GM12878 (cell line): ENCODE results near the gene LTBP3. TPM values are rescaled to one million over a fixed set of nuclear protein-coding genes. Genes with fewer than 3 reads are reported as not detected.
A peak's percentile ranks its signal among the peaks of the same experiment; 100 is the strongest.

ENCODE experiments used
- ATAC-seq: fragments of 200-7000 bp; cut with Tn5 transposase; 3 replicates; pipeline ENCODE4 v1.9.1; 2020; ENCODE audit warnings: mild to moderate bottlenecking, moderate library complexity
- BruUV-seq: library from RNA; stranded (reverse); fragments of 400-500 nt; replicated peaks from 2 replicates; lab custom pipeline; 2021; lab: Mats Ljungman, UMichigan
- CTCF ChIA-PET: fragments of 300-600 bp; sonication (Branson Sonifier 250); formaldehyde crosslinking; extraction: SDS; loops from one replicate; lab custom pipeline; 2021; ENCODE audit warnings: inconsistent platforms; lab: Yijun Ruan, JAX
- POLR2A ChIA-PET: fragments of 350-600 bp; formaldehyde crosslinking; extraction: SDS; loops from one replicate; lab custom pipeline; 2021; ENCODE audit warnings: inconsistent platforms; lab: Charles Lee
- RAD21 ChIA-PET: fragments of 300-600 bp; sonication (Branson Sonifier 250); formaldehyde crosslinking; loops from one replicate; lab custom pipeline; 2023; ENCODE audit warnings: antibody characterized with exemption; ENCODE audit not compliant: unreplicated experiment; lab: Charles Lee
- SMC1A ChIA-PET: fragments of 300-600 bp; sonication (Branson Sonifier 250); formaldehyde crosslinking; loops from one replicate; lab custom pipeline; 2023; ENCODE audit not compliant: unreplicated experiment, uncharacterized antibody; lab: Charles Lee
- DNase-seq: peaks from one replicate; pipeline ENCODE4 v3.0.0-alpha.2; 2011; ENCODE audit warnings: low read depth, low spot score
- FAIRE-seq: peaks from 3 replicates; lab custom pipeline; 2011; peaks lifted over from hg19 to GRCh38; lab: Jason Lieb, UNC
- H2AFZ ChIP-seq: 2 replicates; pipeline ENCODE4 v1.6.0; 2011; ENCODE audit warnings: low read depth, low read length, control low read depth; ENCODE audit not compliant: control insufficient read depth
- H3K27ac ChIP-seq: 2 replicates; pipeline ENCODE4 v1.5.1; 2011; ENCODE audit warnings: control low read depth; ENCODE audit not compliant: control insufficient read depth, insufficient read depth
- H3K27me3 ChIP-seq, 2 experiments: replicated peaks in 1 of 2; 2 replicates each; pipeline versions ENCODE4 v1.6.0 to v1.6.1; 2011; ENCODE audit warnings: low read length in 1 of 2; ENCODE audit not compliant: control insufficient read depth in 2 of 2, insufficient read depth in 2 of 2
- H3K36me3 ChIP-seq, 2 experiments: 2 replicates each; pipeline ENCODE4 v1.5.1; 2011; ENCODE audit warnings: low read length in 1 of 2; ENCODE audit not compliant: control insufficient read depth in 2 of 2, insufficient read depth in 2 of 2
- H3K4me1 ChIP-seq: 2 replicates; pipeline ENCODE4 v1.6.1; 2011; ENCODE audit warnings: mild to moderate bottlenecking, low read length, moderate library complexity, mixed read lengths; ENCODE audit not compliant: control insufficient read depth, insufficient read depth
- H3K4me2 ChIP-seq: 2 replicates; pipeline ENCODE4 v1.6.0; 2011; ENCODE audit warnings: control low read depth; ENCODE audit not compliant: control insufficient read depth, insufficient read depth
- H3K4me3 ChIP-seq: fragments of 200-600 bp; sonication (generic); 2 replicates; pipeline ENCODE4 v1.5.1; 2016
- H3K79me2 ChIP-seq: 2 replicates; pipeline ENCODE4 v1.6.0; 2011; ENCODE audit warnings: low read length; ENCODE audit not compliant: control insufficient read depth, insufficient read depth
- H3K9ac ChIP-seq: 2 replicates; pipeline ENCODE4 v1.8.0; 2011; ENCODE audit warnings: low read length, control low read depth, mixed read lengths; ENCODE audit not compliant: control insufficient read depth, insufficient read depth
- H3K9me3 ChIP-seq: replicated peaks from 3 replicates; pipeline ENCODE4 v1.5.1; 2011; ENCODE audit warnings: mild to moderate bottlenecking, low read length; ENCODE audit not compliant: control insufficient read depth, insufficient read depth
- H4K20me1 ChIP-seq: 2 replicates; pipeline ENCODE4 v1.6.0; 2011; ENCODE audit not compliant: control insufficient read depth, insufficient read depth
- GATAD2B ChIP-seq: fragments of 450-650 bp; conservative IDR thresholded peaks from 2 replicates; pipeline ENCODE4 v1.6.1; 2017; ENCODE audit warnings: low read depth, mild to moderate bottlenecking, moderate library complexity
- KDM1A ChIP-seq: fragments of 200-600 bp; sonication (generic); IDR thresholded peaks from 2 replicates; pipeline ENCODE4 v1.6.1; 2016; ENCODE audit warnings: borderline replicate concordance
- LARP7 ChIP-seq: fragments of 450-650 bp; IDR thresholded peaks from 2 replicates; pipeline ENCODE4 v1.6.1; 2017; ENCODE audit warnings: mild to moderate bottlenecking
- NFYA ChIP-seq: IDR thresholded peaks from 2 replicates; pipeline ENCODE4 v1.6.1; 2011; ENCODE audit warnings: low read depth, mild to moderate bottlenecking, low read length, improper control_type of control experiment, borderline replicate concordance
- SMAD1 ChIP-seq: fragments of 450-650 bp; IDR thresholded peaks from 2 replicates; pipeline ENCODE4 v1.6.1; 2018; ENCODE audit warnings: mild to moderate bottlenecking, low read depth; ENCODE audit not compliant: partially characterized antibody
- TAF1 ChIP-seq: IDR thresholded peaks from 2 replicates; pipeline ENCODE4 v1.6.1; 2011; ENCODE audit warnings: mild to moderate bottlenecking, low read depth, low read length, borderline replicate concordance
- TCF7 ChIP-seq: IDR thresholded peaks from 2 replicates; pipeline ENCODE4 v1.6.1; 2014; ENCODE audit warnings: antibody characterized with exemption, borderline replicate concordance
- YBX1 ChIP-seq: fragments of 450-650 bp; IDR thresholded peaks from 2 replicates; pipeline ENCODE4 v1.6.1; 2016; ENCODE audit warnings: antibody characterized with exemption
- ZZZ3 ChIP-seq: IDR thresholded peaks from 2 replicates; pipeline ENCODE4 v1.6.1; 2011; ENCODE audit warnings: low read depth; ENCODE audit not compliant: control insufficient read depth, insufficient read length
- WGBS: methylation state at CpG from one replicate; pipeline ENCODE4 v1.1.6; 2016; ENCODE audit warnings: low lambda C conversion rate; ENCODE audit not compliant: insufficient replicate concordance, insufficient coverage; ENCODE audit errors: missing lambda C conversion rate; 5-methylcytosine and 5-hydroxymethylcytosine counted together
- in situ Hi-C: fragments of 300-500 bp; cut with MboI; formaldehyde crosslinking; loops from 9 replicates; pipeline ENCODE4 v1.14.3; 2018; ENCODE audit warnings: mixed read lengths
- intact Hi-C: fragments of 100-400 bp; cut with micrococcal nuclease; formaldehyde crosslinking; loops from one replicate; pipeline ENCODE4 v1.14.2; 2022; ENCODE audit not compliant: unreplicated experiment
- polyA plus RNA-seq, 11 experiments: library from polyadenylated mRNA; depleted of rRNA in 4 of 11; unstranded in 6 of 11; stranded (reverse) in 5 of 11; fragments of >200 nt; fragmentation: Nextera tagmentation in 4 of 11; fragmentation: Illumina TruSeq in 1 of 11; extraction: Ambion mirVana in 4 of 11; extraction: Trizol in 1 of 11; gene quantifications; 1 replicate in 1 of 11; 2 replicates in 10 of 11; pipeline versions ENCODE4 v1.2.1 to v1.2.3, GENCODE V29; 2011 to 2016; ENCODE audit warnings: inconsistent platforms in 2 of 11, missing spikeins in 2 of 11, low read depth in 1 of 11
- total RNA-seq, 4 experiments: library from RNA; depleted of rRNA in 3 of 4; stranded (reverse); fragments of >200 nt in 3 of 4; fragmentation: Illumina TruSeq in 1 of 4; extraction: Trizol in 1 of 4; gene quantifications; 2 replicates each; pipeline versions ENCODE4 v1.2.1 to v1.2.3, GENCODE V29; 2013 to 2021
- TF ChIP-seq, protein P1 (sequence below): IDR thresholded peaks from 2 replicates; pipeline ENCODE4 v1.6.1; 2011; ENCODE audit warnings: borderline replicate concordance, low read depth, mild to moderate bottlenecking, moderate library complexity, low read length; ENCODE audit not compliant: insufficient read depth, poor library complexity, severe bottlenecking
- TF ChIP-seq, protein P2 (sequence below): fragments of 450-650 bp; IDR thresholded peaks from 2 replicates; pipeline ENCODE4 v1.6.1; 2017; ENCODE audit warnings: antibody characterized with exemption, mild to moderate bottlenecking, moderate library complexity
- TF ChIP-seq, protein P3 (sequence below): fragments of 450-650 bp; IDR thresholded peaks from 2 replicates; pipeline ENCODE4 v1.6.1; 2017; ENCODE audit warnings: mild to moderate bottlenecking, low read depth, inconsistent platforms; ENCODE audit not compliant: poor library complexity, severe bottlenecking

Gene LTBP3
- total and polyA plus RNA-seq, 10 of the 15 experiments (the other 5 are each of a cell fraction or from before 2014, with no cell fraction given): 2.2 to 12.2 (median 6.2) TPM; not detected in 2

DNA sequence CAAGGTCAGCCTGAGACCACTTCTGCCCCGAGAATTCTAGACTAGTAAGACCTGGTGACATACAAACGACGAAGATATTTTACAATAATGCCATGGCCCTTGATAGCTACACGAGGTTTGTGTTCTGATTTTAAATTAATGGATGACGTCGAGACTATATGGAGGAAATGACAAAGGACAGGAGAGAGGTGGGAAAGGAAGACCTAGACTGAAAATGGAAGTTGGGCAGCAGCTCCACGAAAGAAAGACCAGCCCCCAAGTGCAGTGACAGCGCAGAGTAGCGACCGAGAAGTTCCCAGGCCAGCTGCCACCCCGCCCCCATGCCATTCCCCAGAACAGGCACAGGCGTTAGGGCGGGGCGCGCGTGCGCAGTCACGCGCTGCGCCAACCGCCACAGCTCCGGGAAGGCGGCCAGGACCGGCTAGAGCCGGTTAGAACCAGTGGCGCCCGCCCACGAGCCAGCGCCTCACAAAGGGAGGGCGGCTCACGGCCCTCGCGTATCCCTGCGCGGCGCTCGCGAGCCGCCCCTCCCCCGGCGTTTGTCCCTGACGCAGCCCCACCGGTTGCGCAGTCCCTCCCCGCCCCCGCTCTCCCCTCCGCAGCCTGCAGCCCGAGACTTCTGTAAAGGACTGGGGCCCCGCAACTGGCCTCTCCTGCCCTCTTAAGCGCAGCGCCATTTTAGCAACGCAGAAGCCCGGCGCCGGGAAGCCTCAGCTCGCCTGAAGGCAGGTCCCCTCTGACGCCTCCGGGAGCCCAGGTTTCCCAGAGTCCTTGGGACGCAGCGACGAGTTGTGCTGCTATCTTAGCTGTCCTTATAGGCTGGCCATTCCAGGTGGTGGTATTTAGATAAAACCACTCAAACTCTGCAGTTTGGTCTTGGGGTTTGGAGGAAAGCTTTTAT lies 60.8 kb downstream of the LTBP3 start (continued):
- TF ChIP-seq, protein P1, sequence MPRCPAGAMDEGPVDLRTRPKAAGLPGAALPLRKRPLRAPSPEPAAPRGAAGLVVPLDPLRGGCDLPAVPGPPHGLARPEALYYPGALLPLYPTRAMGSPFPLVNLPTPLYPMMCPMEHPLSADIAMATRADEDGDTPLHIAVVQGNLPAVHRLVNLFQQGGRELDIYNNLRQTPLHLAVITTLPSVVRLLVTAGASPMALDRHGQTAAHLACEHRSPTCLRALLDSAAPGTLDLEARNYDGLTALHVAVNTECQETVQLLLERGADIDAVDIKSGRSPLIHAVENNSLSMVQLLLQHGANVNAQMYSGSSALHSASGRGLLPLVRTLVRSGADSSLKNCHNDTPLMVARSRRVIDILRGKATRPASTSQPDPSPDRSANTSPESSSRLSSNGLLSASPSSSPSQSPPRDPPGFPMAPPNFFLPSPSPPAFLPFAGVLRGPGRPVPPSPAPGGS: peak; percentile 62
- TF ChIP-seq TCF7 (peak; percentile 24; the same call in 1 of the 2 replicates), YBX1 (no peak), GATAD2B (peak; percentile 79; the same call in 1 of the 2 replicates), ZZZ3 (no peak), LARP7 (peak; percentile 85)

DNA sequence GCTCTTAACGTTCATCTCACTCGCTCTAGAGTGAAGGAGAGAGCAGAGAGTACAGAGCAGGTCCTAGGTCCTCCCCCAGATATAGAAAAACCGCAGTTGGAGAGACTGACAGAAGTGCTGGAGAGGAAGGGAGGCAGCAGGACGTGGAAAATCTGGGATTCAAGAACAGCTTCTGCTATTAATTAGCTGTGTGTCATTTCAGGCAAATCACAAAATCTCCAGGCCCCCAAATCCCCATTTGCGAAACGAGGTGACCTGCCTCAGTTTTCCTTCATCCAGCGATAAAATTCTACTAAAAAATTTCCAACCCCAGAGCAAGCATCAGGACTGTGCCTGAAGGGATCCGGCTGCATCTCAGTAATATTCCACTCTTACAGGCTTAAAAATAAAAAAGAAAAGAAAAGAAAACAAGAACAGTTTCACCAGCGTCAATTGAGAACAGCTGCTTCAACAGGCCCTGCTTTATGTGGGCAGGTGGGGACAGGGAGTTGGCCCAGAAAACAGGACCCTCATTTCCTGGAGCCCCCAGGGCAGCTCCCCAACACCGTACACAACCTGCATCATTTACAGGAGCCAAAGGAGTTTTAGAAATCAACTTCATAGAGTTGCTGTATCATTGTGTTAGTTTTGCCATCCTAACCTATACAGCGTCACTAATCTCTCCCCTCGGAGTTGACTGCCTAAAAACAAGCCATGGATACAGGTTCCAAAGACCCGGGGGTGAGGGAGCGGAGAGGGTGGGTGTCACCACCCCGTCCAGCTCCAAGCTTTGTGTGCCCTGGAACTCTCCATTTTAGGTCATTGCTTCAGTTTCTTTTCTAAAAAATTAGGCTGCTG lies 61.6 kb downstream of the LTBP3 start:
- no peak for DNase-seq
- Histone ChIP-seq H3K27me3 (no peaks in the 10 kb centered on the region), H3K4me1 (peaks cover 46% of the 10 kb centered on the region), H3K79me2 (peaks cover 89% of the 10 kb centered on the region), H2AFZ (no peak overlapping the region), H3K4me2 (peak overlapping the region; percentile 95), H4K20me1 (no peaks in the 10 kb centered on the region; the same call in 1 of the 2 replicates), H3K9me3 (no peaks in the 10 kb centered on the region), H3K4me3 (peak overlapping the region; percentile 60), H3K36me3 (no peaks in the 10 kb centered on the region; a peak in 1 of 4 replicates), H3K9ac (peak overlapping the region; percentile 97), H3K27ac (peak overlapping the region; percentile 100)
- WGBS: 26% methylated on average over 15 of the region's 15 CpGs
- in situ Hi-C loops: no loop called here
- SMC1A ChIA-PET: interaction anchor here (0.7 to 19.3 kb wide), 12 partner anchors 9 to 115 kb away, joined by 3 to 481 read pairs (median 4); partner anchors contain the start of gene NEAT1
- no peak; the same call in 2 of the 3 replicates for ATAC-seq
- intact Hi-C loops: loop anchor here (1.0 to 5.0 kb wide), 4 partner anchors 20 to 114 kb away; partner anchors contain the start of genes NEAT1 and SLC25A45
- no peak for FAIRE-seq
- RAD21 ChIA-PET: interaction anchor here (0.9 to 14.2 kb wide), 15 partner anchors 8 to 115 kb away, joined by 3 to 282 read pairs (median 9); partner anchors contain the start of gene NEAT1
- TSS peak; percentile 90 for BruUV-seq
- POLR2A ChIA-PET: interaction anchor here (0.9 to 16.2 kb wide), 13 partner anchors 9 to 113 kb away, joined by 3 to 429 read pairs (median 21); partner anchors contain the start of genes FAM89B and NEAT1
- CTCF ChIA-PET: interaction anchor here (0.5 to 27.9 kb wide), 6 partner anchors 8 to 116 kb away, joined by 3 to 728 read pairs (median 40); no protein-coding TSS in a partner anchor
- TF ChIP-seq SMAD1 (peak; percentile 15), KDM1A (no peak), NFYA (no peak), TAF1 (no peak)
- TF ChIP-seq, protein P2, sequence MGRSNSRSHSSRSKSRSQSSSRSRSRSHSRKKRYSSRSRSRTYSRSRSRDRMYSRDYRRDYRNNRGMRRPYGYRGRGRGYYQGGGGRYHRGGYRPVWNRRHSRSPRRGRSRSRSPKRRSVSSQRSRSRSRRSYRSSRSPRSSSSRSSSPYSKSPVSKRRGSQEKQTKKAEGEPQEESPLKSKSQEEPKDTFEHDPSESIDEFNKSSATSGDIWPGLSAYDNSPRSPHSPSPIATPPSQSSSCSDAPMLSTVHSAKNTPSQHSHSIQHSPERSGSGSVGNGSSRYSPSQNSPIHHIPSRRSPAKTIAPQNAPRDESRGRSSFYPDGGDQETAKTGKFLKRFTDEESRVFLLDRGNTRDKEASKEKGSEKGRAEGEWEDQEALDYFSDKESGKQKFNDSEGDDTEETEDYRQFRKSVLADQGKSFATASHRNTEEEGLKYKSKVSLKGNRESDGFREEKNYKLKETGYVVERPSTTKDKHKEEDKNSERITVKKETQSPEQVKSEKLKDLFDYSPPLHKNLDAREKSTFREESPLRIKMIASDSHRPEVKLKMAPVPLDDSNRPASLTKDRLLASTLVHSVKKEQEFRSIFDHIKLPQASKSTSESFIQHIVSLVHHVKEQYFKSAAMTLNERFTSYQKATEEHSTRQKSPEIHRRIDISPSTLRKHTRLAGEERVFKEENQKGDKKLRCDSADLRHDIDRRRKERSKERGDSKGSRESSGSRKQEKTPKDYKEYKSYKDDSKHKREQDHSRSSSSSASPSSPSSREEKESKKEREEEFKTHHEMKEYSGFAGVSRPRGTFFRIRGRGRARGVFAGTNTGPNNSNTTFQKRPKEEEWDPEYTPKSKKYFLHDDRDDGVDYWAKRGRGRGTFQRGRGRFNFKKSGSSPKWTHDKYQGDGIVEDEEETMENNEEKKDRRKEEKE: no peak
- TF ChIP-seq, protein P3, sequence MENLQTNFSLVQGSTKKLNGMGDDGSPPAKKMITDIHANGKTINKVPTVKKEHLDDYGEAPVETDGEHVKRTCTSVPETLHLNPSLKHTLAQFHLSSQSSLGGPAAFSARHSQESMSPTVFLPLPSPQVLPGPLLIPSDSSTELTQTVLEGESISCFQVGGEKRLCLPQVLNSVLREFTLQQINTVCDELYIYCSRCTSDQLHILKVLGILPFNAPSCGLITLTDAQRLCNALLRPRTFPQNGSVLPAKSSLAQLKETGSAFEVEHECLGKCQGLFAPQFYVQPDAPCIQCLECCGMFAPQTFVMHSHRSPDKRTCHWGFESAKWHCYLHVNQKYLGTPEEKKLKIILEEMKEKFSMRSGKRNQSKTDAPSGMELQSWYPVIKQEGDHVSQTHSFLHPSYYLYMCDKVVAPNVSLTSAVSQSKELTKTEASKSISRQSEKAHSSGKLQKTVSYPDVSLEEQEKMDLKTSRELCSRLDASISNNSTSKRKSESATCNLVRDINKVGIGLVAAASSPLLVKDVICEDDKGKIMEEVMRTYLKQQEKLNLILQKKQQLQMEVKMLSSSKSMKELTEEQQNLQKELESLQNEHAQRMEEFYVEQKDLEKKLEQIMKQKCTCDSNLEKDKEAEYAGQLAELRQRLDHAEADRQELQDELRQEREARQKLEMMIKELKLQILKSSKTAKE: peak; percentile 24
